ENCODE results near the gene UBE2E3.
"Not testable (repeated sequence)": the region's sequence is repeated elsewhere in the genome, so short reads cannot be mapped to it uniquely, and the experiment has no call there.

The UBE2E3 gene

GRCh38 chr2:180980106-180980942 lies at the start of gene UBE2E3:
Gene UBE2E3 (plus strand): TSS chr2:180980605. CDS start chr2:180982043, 1,438 bp downstream.
- H3K4me1 ChIP-seq, result peaks cover 0 to 51% (median 23%) of the 10 kb centered on the region in 4 donors
- no peaks in the 10 kb centered on the region for H3K36me3 ChIP-seq
- no peaks in the 10 kb centered on the region for H3K9me3 ChIP-seq
- DNase-seq, result peak; percentile 68 to 91
- H3K27me3 ChIP-seq, result no peaks in the 10 kb centered on the region
- intact Hi-C loops (cut with DNase I; ENCODE audit: low total_unique reads), result no loop called here
- peak within 1 kb of the TSS; percentile 71 to 80 for H3K4me3 ChIP-seq
- peak within 1 kb of the TSS; percentile 95 to 97 for H3K27ac ChIP-seq
- peak; percentile 59 to 76 for TF ChIP-seq CTCF (IDR thresholded peaks at IDR 0.05)

GRCh38 chr2:180931841-180932240 lies 48.6 kb upstream of the UBE2E3 start:
- Histone ChIP-seq H3K4me3 (no peak overlapping the region), H3K36me3 (no peaks in the 10 kb centered on the region), H3K27ac (no peak overlapping the region), H3K27me3 (no peaks in the 10 kb centered on the region), H3K4me1 (peaks cover 0 to 12% (median 0%) of the 10 kb centered on the region in 4 donors), H3K9me3 (no peaks in the 10 kb centered on the region)
- no peak for TF ChIP-seq CTCF (IDR thresholded peaks at IDR 0.05)
- intact Hi-C loops (cut with DNase I; ENCODE audit: low total_unique reads), result no loop called here
- no peak for DNase-seq

GRCh38 chr2:180933332-180933731 lies 47.1 kb upstream of the UBE2E3 start:
- intact Hi-C loops (cut with DNase I; ENCODE audit: low total_unique reads), result no loop called here
- no peak for DNase-seq
- Histone ChIP-seq H3K27ac (no peak overlapping the region), H3K4me1 (peaks cover 0 to 12% (median 0%) of the 10 kb centered on the region in 4 donors), H3K4me3 (no peak overlapping the region), H3K27me3 (no peaks in the 10 kb centered on the region), H3K36me3 (no peaks in the 10 kb centered on the region), H3K9me3 (no peaks in the 10 kb centered on the region)
- no peak for TF ChIP-seq CTCF (IDR thresholded peaks at IDR 0.05)

- Histone ChIP-seq H3K27ac (no peak overlapping the region), H3K27me3 (no peaks in the 10 kb centered on the region), H3K36me3 (no peaks in the 10 kb centered on the region), H3K9me3 (no peaks in the 10 kb centered on the region), H3K4me1 (peaks cover 0 to 12% (median 0%) of the 10 kb centered on the region in 4 donors), H3K4me3 (no peak overlapping the region)
- intact Hi-C loops (cut with DNase I; ENCODE audit: low total_unique reads), result no loop called here
- no peak for DNase-seq
- no peak for TF ChIP-seq CTCF (IDR thresholded peaks at IDR 0.05)
Observed at GRCh38 chr2:180934911-180935310, 45.5 kb upstream of the UBE2E3 start.

GRCh38 chr2:180937480-180937879 lies 42.9 kb upstream of the UBE2E3 start:
- H3K27me3 ChIP-seq; H3K36me3 ChIP-seq; intact Hi-C loops (cut with DNase I; ENCODE audit: low total_unique reads); H3K9me3 ChIP-seq; H3K27ac ChIP-seq; H3K4me3 ChIP-seq; DNase-seq: not testable (repeated sequence)
- peaks cover 0 to 12% (median 0%) of the 10 kb centered on the region in 4 donors for H3K4me1 ChIP-seq

GRCh38 chr2:180938451-180938850 lies 42.0 kb upstream of the UBE2E3 start:
- H3K36me3 ChIP-seq, result no peaks in the 10 kb centered on the region
- H3K9me3 ChIP-seq, result no peaks in the 10 kb centered on the region
- H3K4me1 ChIP-seq, result peaks cover 0 to 12% (median 0%) of the 10 kb centered on the region in 4 donors
- H3K27ac ChIP-seq, result no peak overlapping the region
- H3K27me3 ChIP-seq, result no peaks in the 10 kb centered on the region
- no peak for DNase-seq
- intact Hi-C loops (cut with DNase I; ENCODE audit: low total_unique reads), result no loop called here
- no peak overlapping the region for H3K4me3 ChIP-seq
- no peak for TF ChIP-seq CTCF (IDR thresholded peaks at IDR 0.05)

All from tibial artery (tissue), 4 donors.